Measurements from ENCODE around the gene SELENOS.

DNA sequence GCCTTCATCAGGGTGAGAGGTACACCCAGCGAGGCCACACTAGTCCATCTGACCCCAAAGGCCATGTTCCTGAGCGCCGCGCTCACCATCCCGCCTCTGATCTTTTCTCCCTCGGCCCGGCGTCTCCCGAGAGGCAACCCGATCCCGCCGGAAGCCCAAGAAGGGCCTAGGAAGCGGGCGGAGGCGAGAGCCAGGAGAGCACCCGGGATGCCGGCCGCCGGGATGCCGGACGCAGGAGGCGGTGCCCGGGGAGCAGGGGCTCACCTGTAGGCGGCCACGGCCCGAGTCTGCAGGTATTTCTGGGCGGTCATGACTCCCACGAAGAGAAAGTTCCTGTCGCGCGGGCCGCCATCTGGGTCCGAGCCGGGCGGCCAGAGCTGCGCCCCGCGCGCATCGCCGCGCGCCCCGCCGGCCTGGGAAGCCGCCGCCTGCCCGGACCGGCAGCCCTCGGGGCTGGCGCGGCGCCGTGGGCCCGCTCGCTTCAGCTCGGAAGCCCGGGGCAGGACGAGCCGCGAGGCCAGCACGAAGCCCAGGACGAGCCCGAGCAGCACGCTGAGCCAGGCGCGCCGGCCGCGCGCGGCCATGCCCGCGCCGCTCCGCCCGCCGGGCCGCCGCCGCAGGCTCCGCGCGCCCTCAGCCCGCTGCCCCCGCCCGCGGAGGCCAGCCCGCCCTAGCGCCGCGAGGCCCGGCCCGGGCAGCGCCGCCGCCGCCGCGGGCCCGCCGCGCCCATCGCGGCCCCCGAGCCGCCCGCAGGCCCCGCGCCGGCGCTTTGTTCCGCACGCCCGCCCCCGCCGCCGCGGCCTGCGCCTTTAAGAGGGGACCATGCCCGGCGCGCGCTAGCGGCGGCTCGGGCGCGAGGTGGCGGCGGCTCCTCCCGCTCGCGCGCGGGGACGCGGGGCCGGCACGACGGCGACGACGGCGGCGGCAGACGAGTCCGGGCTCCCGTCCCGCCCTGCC is 26.1 kb downstream of the SELENOS start:
- TF ChIP-seq ZNF565 (CRISPR knock-in tag; conservative IDR thresholded peaks at IDR 0.05; ENCODE audit: low read depth), result no peak
- TF ChIP-seq ARNTL (CRISPR knock-in tag; IDR thresholded peaks at IDR 0.05; ENCODE audit: borderline replicate concordance, low read depth), result no peak
- no peak for TF ChIP-seq GLIS3 (CRISPR knock-in tag; IDR thresholded peaks at IDR 0.05)
- no peak for TF ChIP-seq SNAI2 (CRISPR knock-in tag; IDR thresholded peaks at IDR 0.05)
- no peak for TF ChIP-seq TSHZ2 (CRISPR knock-in tag; IDR thresholded peaks at IDR 0.05)
- no peak for TF ChIP-seq ZC3H10 (CRISPR knock-in tag; IDR thresholded peaks at IDR 0.05)
- no peak for TF ChIP-seq ZNF8 (CRISPR knock-in tag; IDR thresholded peaks at IDR 0.05)
- TF ChIP-seq, protein P1, sequence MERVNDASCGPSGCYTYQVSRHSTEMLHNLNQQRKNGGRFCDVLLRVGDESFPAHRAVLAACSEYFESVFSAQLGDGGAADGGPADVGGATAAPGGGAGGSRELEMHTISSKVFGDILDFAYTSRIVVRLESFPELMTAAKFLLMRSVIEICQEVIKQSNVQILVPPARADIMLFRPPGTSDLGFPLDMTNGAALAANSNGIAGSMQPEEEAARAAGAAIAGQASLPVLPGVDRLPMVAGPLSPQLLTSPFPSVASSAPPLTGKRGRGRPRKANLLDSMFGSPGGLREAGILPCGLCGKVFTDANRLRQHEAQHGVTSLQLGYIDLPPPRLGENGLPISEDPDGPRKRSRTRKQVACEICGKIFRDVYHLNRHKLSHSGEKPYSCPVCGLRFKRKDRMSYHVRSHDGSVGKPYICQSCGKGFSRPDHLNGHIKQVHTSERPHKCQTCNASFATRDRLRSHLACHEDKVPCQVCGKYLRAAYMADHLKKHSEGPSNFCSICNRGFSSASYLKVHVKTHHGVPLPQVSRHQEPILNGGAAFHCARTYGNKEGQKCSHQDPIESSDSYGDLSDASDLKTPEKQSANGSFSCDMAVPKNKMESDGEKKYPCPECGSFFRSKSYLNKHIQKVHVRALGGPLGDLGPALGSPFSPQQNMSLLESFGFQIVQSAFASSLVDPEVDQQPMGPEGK (CRISPR knock-in tag; IDR thresholded peaks at IDR 0.05; ENCODE audit: borderline replicate concordance), result no peak
- no peak for TF ChIP-seq RARB (CRISPR knock-in tag; IDR thresholded peaks at IDR 0.05)
- TF ChIP-seq ZFP3 (CRISPR knock-in tag; IDR thresholded peaks at IDR 0.05), result no peak
- no peak for TF ChIP-seq POU6F1 (CRISPR knock-in tag; IDR thresholded peaks at IDR 0.05; ENCODE audit: borderline replicate concordance, low read depth)
- TF ChIP-seq, protein P2, sequence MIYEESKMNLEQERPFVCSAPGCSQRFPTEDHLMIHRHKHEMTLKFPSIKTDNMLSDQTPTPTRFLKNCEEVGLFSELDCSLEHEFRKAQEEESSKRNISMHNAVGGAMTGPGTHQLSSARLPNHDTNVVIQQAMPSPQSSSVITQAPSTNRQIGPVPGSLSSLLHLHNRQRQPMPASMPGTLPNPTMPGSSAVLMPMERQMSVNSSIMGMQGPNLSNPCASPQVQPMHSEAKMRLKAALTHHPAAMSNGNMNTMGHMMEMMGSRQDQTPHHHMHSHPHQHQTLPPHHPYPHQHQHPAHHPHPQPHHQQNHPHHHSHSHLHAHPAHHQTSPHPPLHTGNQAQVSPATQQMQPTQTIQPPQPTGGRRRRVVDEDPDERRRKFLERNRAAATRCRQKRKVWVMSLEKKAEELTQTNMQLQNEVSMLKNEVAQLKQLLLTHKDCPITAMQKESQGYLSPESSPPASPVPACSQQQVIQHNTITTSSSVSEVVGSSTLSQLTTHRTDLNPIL (CRISPR knock-in tag; IDR thresholded peaks at IDR 0.05; ENCODE audit: low read depth), result no peak
